IPS-20b (cell line): ENCODE results near the gene NRGN.

Source experiments
- H3K27ac ChIP-seq: one replicate; pipeline ENCODE4 v1.5.1; 2013; ENCODE audit warnings: low read length
- H3K27me3 ChIP-seq: 2 replicates; pipeline ENCODE4 v1.6.1; 2013; ENCODE audit warnings: mild to moderate bottlenecking, low read length, inconsistent platforms; ENCODE audit not compliant: insufficient read depth
- H3K36me3 ChIP-seq: 2 replicates; pipeline ENCODE4 v1.6.1; 2013; ENCODE audit warnings: low read depth, mild to moderate bottlenecking, inconsistent platforms, low read length, moderate library complexity; ENCODE audit not compliant: insufficient read depth
- H3K4me1 ChIP-seq: 2 replicates; pipeline ENCODE4 v1.6.1; 2013; ENCODE audit warnings: mild to moderate bottlenecking, control low read depth, inconsistent platforms, low read length, moderate library complexity; ENCODE audit not compliant: insufficient read depth
- H3K4me3 ChIP-seq: 2 replicates; pipeline ENCODE4 v1.5.1; 2013; ENCODE audit warnings: mild to moderate bottlenecking, low read length, inconsistent platforms
- H3K9ac ChIP-seq: 2 replicates; pipeline ENCODE4 v1.6.1; 2013; ENCODE audit warnings: low read depth, mild to moderate bottlenecking, inconsistent platforms, low read length, moderate library complexity
- H3K9me3 ChIP-seq: 2 replicates; pipeline ENCODE4 v1.6.1; 2013; ENCODE audit warnings: mild to moderate bottlenecking, low read depth, low read length, inconsistent platforms; ENCODE audit not compliant: insufficient read depth

The NRGN gene

GRCh38 chr11:124722176-124722575 is 17.6 kb upstream of the NRGN start:
- peaks cover 97% of the 10 kb centered on the region for H3K27me3 ChIP-seq
- H3K4me1 ChIP-seq: peaks cover 19% of the 10 kb centered on the region; the same call in 1 of the 2 replicates
- no peak overlapping the region for H3K9ac ChIP-seq
- no peaks in the 10 kb centered on the region for H3K9me3 ChIP-seq
- no peaks in the 10 kb centered on the region for H3K36me3 ChIP-seq
- no peak overlapping the region for H3K4me3 ChIP-seq
- H3K27ac ChIP-seq: no peak overlapping the region

- Histone ChIP-seq H3K27ac (no peak overlapping the region), H3K4me3 (no peak overlapping the region)
These were observed 14.6 kb upstream of the NRGN start for GRCh38 chr11:124724979-124725718.

GRCh38 chr11:124725719-124726105 is 14.0 kb upstream of the NRGN start:
- Histone ChIP-seq H3K27me3 (peaks cover 61% of the 10 kb centered on the region), H3K4me3 (no peak overlapping the region), H3K36me3 (no peaks in the 10 kb centered on the region), H3K4me1 (peaks cover 14% of the 10 kb centered on the region; the same call in 1 of the 2 replicates), H3K27ac (no peak overlapping the region), H3K9me3 (no peaks in the 10 kb centered on the region), H3K9ac (no peak overlapping the region)

More at GRCh38 chr11:124724979-124725718, 14.6 kb upstream of the NRGN start:
- H3K4me1 ChIP-seq: peaks cover 14% of the 10 kb centered on the region; the same call in 1 of the 2 replicates
- H3K9me3 ChIP-seq: no peaks in the 10 kb centered on the region
- H3K9ac ChIP-seq: no peak overlapping the region
- peaks cover 67% of the 10 kb centered on the region for H3K27me3 ChIP-seq
- no peaks in the 10 kb centered on the region for H3K36me3 ChIP-seq

- no peaks in the 10 kb centered on the region for H3K36me3 ChIP-seq
- peaks cover 44% of the 10 kb centered on the region for H3K27me3 ChIP-seq
- no peaks in the 10 kb centered on the region for H3K9me3 ChIP-seq
- H3K27ac ChIP-seq: no peak overlapping the region
- H3K4me3 ChIP-seq: no peak overlapping the region
- H3K4me1 ChIP-seq: peaks cover 14% of the 10 kb centered on the region; the same call in 1 of the 2 replicates
- H3K9ac ChIP-seq: no peak overlapping the region
These were observed 12.3 kb upstream of the NRGN start for GRCh38 chr11:124727474-124727873.

GRCh38 chr11:124728134-124728533 is 11.6 kb upstream of the NRGN start:
- no peak overlapping the region for H3K9ac ChIP-seq
- no peaks in the 10 kb centered on the region for H3K9me3 ChIP-seq
- H3K36me3 ChIP-seq: no peaks in the 10 kb centered on the region
- H3K27ac ChIP-seq: no peak overlapping the region
- H3K4me3 ChIP-seq: no peak overlapping the region
- H3K4me1 ChIP-seq: peaks cover 14% of the 10 kb centered on the region; the same call in 1 of the 2 replicates
- peaks cover 37% of the 10 kb centered on the region for H3K27me3 ChIP-seq

GRCh38 chr11:124729571-124729970 is 10.2 kb upstream of the NRGN start:
- Histone ChIP-seq H3K4me1 (peaks cover 14% of the 10 kb centered on the region; the same call in 1 of the 2 replicates), H3K36me3 (no peaks in the 10 kb centered on the region), H3K4me3 (no peak overlapping the region), H3K9ac (no peak overlapping the region), H3K27me3 (peaks cover 24% of the 10 kb centered on the region), H3K27ac (no peak overlapping the region), H3K9me3 (no peaks in the 10 kb centered on the region)

GRCh38 chr11:124732230-124732629 is 7.5 kb upstream of the NRGN start:
- H3K27me3 ChIP-seq: peaks cover 28% of the 10 kb centered on the region
- H3K27ac ChIP-seq: no peak overlapping the region

GRCh38 chr11:124736736-124737135 is 3.0 kb upstream of the NRGN start:
- Histone ChIP-seq H3K4me3 (no peak overlapping the region), H3K9ac (no peak overlapping the region), H3K27me3 (peaks cover 71% of the 10 kb centered on the region), H3K4me1 (no peaks in the 10 kb centered on the region), H3K9me3 (no peaks in the 10 kb centered on the region), H3K27ac (no peak overlapping the region), H3K36me3 (no peaks in the 10 kb centered on the region)

More at GRCh38 chr11:124732230-124732629, 7.5 kb upstream of the NRGN start:
- H3K4me3 ChIP-seq: no peak overlapping the region
- H3K9me3 ChIP-seq: no peaks in the 10 kb centered on the region
- no peak overlapping the region for H3K9ac ChIP-seq
- no peaks in the 10 kb centered on the region for H3K4me1 ChIP-seq
- H3K36me3 ChIP-seq: no peaks in the 10 kb centered on the region

GRCh38 chr11:124737638-124738305 is 2.0 kb upstream of the NRGN start:
- no peak overlapping the region for H3K9ac ChIP-seq
- H3K4me3 ChIP-seq: no peak overlapping the region
- peaks cover 82% of the 10 kb centered on the region for H3K27me3 ChIP-seq
- H3K27ac ChIP-seq: no peak overlapping the region
- H3K4me1 ChIP-seq: no peaks in the 10 kb centered on the region
- peaks cover 2% of the 10 kb centered on the region; the same call in 1 of the 2 replicates for H3K9me3 ChIP-seq
- H3K36me3 ChIP-seq: no peaks in the 10 kb centered on the region

- Histone ChIP-seq H3K27me3 (peaks cover 93% of the 10 kb centered on the region), H3K36me3 (no peaks in the 10 kb centered on the region), H3K4me1 (no peaks in the 10 kb centered on the region), H3K4me3 (peak overlapping the region; percentile 78), H3K27ac (no peak overlapping the region), H3K9me3 (peaks cover 5% of the 10 kb centered on the region; the same call in 1 of the 2 replicates), H3K9ac (0 out of 2 replicates have a peak overlapping the region, but pooled peaks have one; percentile 31)
These were observed 846 bp upstream of the NRGN start for GRCh38 chr11:124738713-124739478.

GRCh38 chr11:124740277-124740882 is 638 bp downstream of the NRGN start:
- H3K4me3 ChIP-seq: peak overlapping the region; percentile 74
- no peaks in the 10 kb centered on the region for H3K4me1 ChIP-seq
- H3K9ac ChIP-seq: no peak overlapping the region
- H3K36me3 ChIP-seq: no peaks in the 10 kb centered on the region
- H3K27me3 ChIP-seq: peaks cover 98% of the 10 kb centered on the region
- H3K9me3 ChIP-seq: peaks cover 5% of the 10 kb centered on the region; the same call in 1 of the 2 replicates
- H3K27ac ChIP-seq: no peak overlapping the region
